Endothelial cell of hepatic sinusoid (primary cell): ENCODE measurements around the gene PLOD2.

Source experiments
- in situ Hi-C: cut with HindIII; loops from 2 replicates; pipeline ENCODE4 v1.10.0; 2017; ENCODE audit warnings: low sequenced_read_pairs

PLOD2 gene

GRCh38 chr3:146160964-146161662 is at the start of gene PLOD2:
PLOD2 (minus strand) TSS chr3:146161184; CDS start chr3:146160989, 195 bp downstream.
- in situ Hi-C loops = no loop called here

GRCh38 chr3:146209371-146209770 is 48.4 kb upstream of the PLOD2 start:
- in situ Hi-C loops = no loop called here

GRCh38 chr3:146203776-146204175 is 42.8 kb upstream of the PLOD2 start:
- in situ Hi-C loops = no loop called here

- in situ Hi-C loops = no loop called here
Observed at GRCh38 chr3:146200461-146201220, 39.7 kb upstream of the PLOD2 start.

- in situ Hi-C loops = loop anchor here (25.0 kb wide), 1 partner anchor 412 kb away; no protein-coding TSS in a partner anchor
Observed at GRCh38 chr3:146199762-146200161, 38.8 kb upstream of the PLOD2 start.

- in situ Hi-C loops = loop anchor here (25.0 kb wide), 1 partner anchor 409 kb away; no protein-coding TSS in a partner anchor
Observed at GRCh38 chr3:146196789-146197188, 35.8 kb upstream of the PLOD2 start.

GRCh38 chr3:146195605-146196004 is 34.6 kb upstream of the PLOD2 start:
- in situ Hi-C loops = loop anchor here (25.0 kb wide), 1 partner anchor 408 kb away; no protein-coding TSS in a partner anchor

- in situ Hi-C loops = loop anchor here (25.0 kb wide), 1 partner anchor 408 kb away; no protein-coding TSS in a partner anchor
Observed at GRCh38 chr3:146195030-146195429, 34.0 kb upstream of the PLOD2 start.

GRCh38 chr3:146191051-146191450 is 30.1 kb upstream of the PLOD2 start:
- in situ Hi-C loops = loop anchor here (5.0 to 25.0 kb wide), 2 partner anchors 136 to 404 kb away; no protein-coding TSS in a partner anchor

- in situ Hi-C loops = loop anchor here (5.0 to 25.0 kb wide), 3 partner anchors 117 to 402 kb away; no protein-coding TSS in a partner anchor
Observed at GRCh38 chr3:146189519-146190173, 28.7 kb upstream of the PLOD2 start.

- in situ Hi-C loops = loop anchor here (5.0 to 25.0 kb wide), 2 partner anchors 115 to 400 kb away; no protein-coding TSS in a partner anchor
Observed at GRCh38 chr3:146187334-146187950, 26.5 kb upstream of the PLOD2 start.

- in situ Hi-C loops = loop anchor here (5.0 to 25.0 kb wide), 2 partner anchors 112 to 397 kb away; no protein-coding TSS in a partner anchor
Observed at GRCh38 chr3:146184241-146185015, 23.4 kb upstream of the PLOD2 start.

GRCh38 chr3:146181216-146181615 is 20.2 kb upstream of the PLOD2 start:
- in situ Hi-C loops = loop anchor here (25.0 kb wide), 1 partner anchor 394 kb away; no protein-coding TSS in a partner anchor

- in situ Hi-C loops = loop anchor here (25.0 kb wide), 1 partner anchor 393 kb away; no protein-coding TSS in a partner anchor
Observed at GRCh38 chr3:146180376-146180775, 19.4 kb upstream of the PLOD2 start.

- in situ Hi-C loops = loop anchor here (25.0 kb wide), 1 partner anchor 391 kb away; no protein-coding TSS in a partner anchor
Observed at GRCh38 chr3:146178006-146178689, 17.2 kb upstream of the PLOD2 start.

GRCh38 chr3:146177519-146177918 is 16.5 kb upstream of the PLOD2 start:
- in situ Hi-C loops = loop anchor here (25.0 kb wide), 1 partner anchor 390 kb away; no protein-coding TSS in a partner anchor

- in situ Hi-C loops = loop anchor here (25.0 kb wide), 1 partner anchor 390 kb away; no protein-coding TSS in a partner anchor
Observed at GRCh38 chr3:146177072-146177471, 16.1 kb upstream of the PLOD2 start.

GRCh38 chr3:146172586-146172985 is 11.6 kb upstream of the PLOD2 start:
- in situ Hi-C loops = no loop called here

GRCh38 chr3:146170591-146170990 is 9.6 kb upstream of the PLOD2 start:
- in situ Hi-C loops = no loop called here
